Measurements from ENCODE around the gene FCN3.

FCN3 gene

DNA sequence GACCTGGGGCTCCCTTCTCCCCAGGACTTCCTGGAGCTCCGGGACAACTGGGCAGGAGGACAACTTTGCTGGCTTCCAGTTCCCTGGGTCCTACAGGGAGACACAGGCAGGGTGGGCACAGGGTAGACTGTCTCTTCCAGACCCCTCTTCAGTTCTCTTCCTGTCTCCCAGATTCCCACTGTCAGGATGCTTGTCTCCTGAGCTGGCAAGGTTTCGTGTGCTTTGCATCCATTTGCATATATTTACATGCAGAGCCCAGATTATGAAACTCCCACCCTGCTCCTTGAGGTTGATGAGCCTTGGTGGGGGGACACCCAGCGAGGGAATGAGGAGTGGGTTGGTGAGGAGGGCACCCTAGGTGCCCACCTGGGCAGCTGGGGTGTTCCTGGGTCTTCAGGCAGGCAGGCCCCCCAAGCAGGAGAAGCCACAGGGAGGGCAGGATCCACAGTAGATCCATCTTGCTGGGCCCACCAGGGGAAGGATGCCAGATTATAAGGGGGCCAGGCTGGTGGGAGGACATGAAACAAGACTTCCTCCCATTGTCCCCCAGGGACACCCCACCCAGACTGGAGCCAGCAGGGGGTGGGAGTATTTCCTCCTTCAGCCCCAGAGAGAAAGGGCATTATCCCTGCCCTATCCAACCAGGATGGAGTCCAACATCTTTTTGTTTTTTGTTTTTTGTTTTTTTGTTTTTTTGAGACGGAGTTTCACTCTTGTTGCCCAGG lies at the start of gene FCN3:
Gene FCN3, minus strand, starts transcription at position 463 of the 725 bp plus-strand sequence. Its CDS starts 6 bp downstream, at position 457.
- Histone ChIP-seq H3K9me3 (ENCODE audit: control insufficient read depth, insufficient read depth, low read length) (no peaks in the 10 kb centered on the region), H3K4me3 (ENCODE audit: low read length) (no peak within 1 kb of the TSS), H3K4me1 (ENCODE audit: control insufficient read depth, low read length) (peaks cover 8% of the 10 kb centered on the region), H3K79me2 (ENCODE audit: control insufficient read depth, low read length) (no peaks in the 10 kb centered on the region), H3K9me2 (replicated peaks; ENCODE audit: control insufficient read depth, low read length) (no peaks in the 10 kb centered on the region), H3K27me3 (ENCODE audit: control insufficient read depth, low read length) (no peaks in the 10 kb centered on the region; the same call in 1 of the 2 replicates), H3F3A (ENCODE audit: control insufficient read depth, insufficient read depth) (no peaks in the 10 kb centered on the region; the same call in 1 of the 2 replicates), H3K36me3 (ENCODE audit: control insufficient read depth, low read length) (no peaks in the 10 kb centered on the region), H3K27ac (ENCODE audit: low read depth, low read length) (no peak within 1 kb of the TSS), H3K4me2 (ENCODE audit: low read length) (no peak within 1 kb of the TSS), H4K20me1 (ENCODE audit: control insufficient read depth, insufficient read depth, low read depth, low read length) (no peaks in the 10 kb centered on the region)
- no peak for TF ChIP-seq EZH2phosphoT487 (IDR thresholded peaks at IDR 0.05; ENCODE audit: borderline replicate concordance, low read length)
- TF ChIP-seq, protein P1, sequence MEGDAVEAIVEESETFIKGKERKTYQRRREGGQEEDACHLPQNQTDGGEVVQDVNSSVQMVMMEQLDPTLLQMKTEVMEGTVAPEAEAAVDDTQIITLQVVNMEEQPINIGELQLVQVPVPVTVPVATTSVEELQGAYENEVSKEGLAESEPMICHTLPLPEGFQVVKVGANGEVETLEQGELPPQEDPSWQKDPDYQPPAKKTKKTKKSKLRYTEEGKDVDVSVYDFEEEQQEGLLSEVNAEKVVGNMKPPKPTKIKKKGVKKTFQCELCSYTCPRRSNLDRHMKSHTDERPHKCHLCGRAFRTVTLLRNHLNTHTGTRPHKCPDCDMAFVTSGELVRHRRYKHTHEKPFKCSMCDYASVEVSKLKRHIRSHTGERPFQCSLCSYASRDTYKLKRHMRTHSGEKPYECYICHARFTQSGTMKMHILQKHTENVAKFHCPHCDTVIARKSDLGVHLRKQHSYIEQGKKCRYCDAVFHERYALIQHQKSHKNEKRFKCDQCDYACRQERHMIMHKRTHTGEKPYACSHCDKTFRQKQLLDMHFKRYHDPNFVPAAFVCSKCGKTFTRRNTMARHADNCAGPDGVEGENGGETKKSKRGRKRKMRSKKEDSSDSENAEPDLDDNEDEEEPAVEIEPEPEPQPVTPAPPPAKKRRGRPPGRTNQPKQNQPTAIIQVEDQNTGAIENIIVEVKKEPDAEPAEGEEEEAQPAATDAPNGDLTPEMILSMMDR (IDR thresholded peaks at IDR 0.05; ENCODE audit: low read depth, low read length, poor library complexity, severe bottlenecking), result no peak

DNA sequence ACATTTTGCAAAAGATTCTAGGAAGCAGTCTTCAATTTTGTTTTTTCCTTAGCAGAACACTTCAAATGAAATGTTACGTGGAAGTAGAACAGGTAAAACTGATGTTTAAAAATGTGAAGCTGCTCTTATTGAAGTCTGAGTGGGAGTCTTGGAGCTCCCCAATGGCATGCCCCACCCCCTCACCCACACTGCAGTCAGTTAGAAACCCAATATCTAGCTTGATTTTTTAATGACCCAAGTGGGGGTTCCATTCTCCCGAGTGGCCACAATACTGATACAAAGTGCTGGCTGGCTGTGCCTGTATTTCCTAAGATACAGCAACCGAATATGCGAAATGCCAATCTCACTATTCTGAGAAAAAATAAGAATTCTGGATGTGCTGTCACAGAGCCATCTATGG lies 49.1 kb upstream of the FCN3 start:
- no peak overlapping the region for H3K4me3 ChIP-seq (ENCODE audit: low read length)
- H3K27ac ChIP-seq (ENCODE audit: low read depth, low read length), result no peak overlapping the region
- no peaks in the 10 kb centered on the region for H4K20me1 ChIP-seq (ENCODE audit: control insufficient read depth, insufficient read depth, low read depth, low read length)
- H3K9me3 ChIP-seq (ENCODE audit: control insufficient read depth, insufficient read depth, low read length), result no peaks in the 10 kb centered on the region
- no peaks in the 10 kb centered on the region for H3F3A ChIP-seq (ENCODE audit: control insufficient read depth, insufficient read depth)
- peaks cover 22% of the 10 kb centered on the region for H3K4me1 ChIP-seq (ENCODE audit: control insufficient read depth, low read length)
- TF ChIP-seq, protein P1 (IDR thresholded peaks at IDR 0.05; ENCODE audit: low read depth, low read length, poor library complexity, severe bottlenecking), result no peak
- H3K9me2 ChIP-seq (replicated peaks; ENCODE audit: control insufficient read depth, low read length), result no peaks in the 10 kb centered on the region
- H3K36me3 ChIP-seq (ENCODE audit: control insufficient read depth, low read length), result peaks cover 36% of the 10 kb centered on the region
- H3K4me2 ChIP-seq (ENCODE audit: low read length), result no peak overlapping the region
- peaks cover 46% of the 10 kb centered on the region for H3K79me2 ChIP-seq (ENCODE audit: control insufficient read depth, low read length)
- no peaks in the 10 kb centered on the region for H3K27me3 ChIP-seq (ENCODE audit: control insufficient read depth, low read length)

DNA sequence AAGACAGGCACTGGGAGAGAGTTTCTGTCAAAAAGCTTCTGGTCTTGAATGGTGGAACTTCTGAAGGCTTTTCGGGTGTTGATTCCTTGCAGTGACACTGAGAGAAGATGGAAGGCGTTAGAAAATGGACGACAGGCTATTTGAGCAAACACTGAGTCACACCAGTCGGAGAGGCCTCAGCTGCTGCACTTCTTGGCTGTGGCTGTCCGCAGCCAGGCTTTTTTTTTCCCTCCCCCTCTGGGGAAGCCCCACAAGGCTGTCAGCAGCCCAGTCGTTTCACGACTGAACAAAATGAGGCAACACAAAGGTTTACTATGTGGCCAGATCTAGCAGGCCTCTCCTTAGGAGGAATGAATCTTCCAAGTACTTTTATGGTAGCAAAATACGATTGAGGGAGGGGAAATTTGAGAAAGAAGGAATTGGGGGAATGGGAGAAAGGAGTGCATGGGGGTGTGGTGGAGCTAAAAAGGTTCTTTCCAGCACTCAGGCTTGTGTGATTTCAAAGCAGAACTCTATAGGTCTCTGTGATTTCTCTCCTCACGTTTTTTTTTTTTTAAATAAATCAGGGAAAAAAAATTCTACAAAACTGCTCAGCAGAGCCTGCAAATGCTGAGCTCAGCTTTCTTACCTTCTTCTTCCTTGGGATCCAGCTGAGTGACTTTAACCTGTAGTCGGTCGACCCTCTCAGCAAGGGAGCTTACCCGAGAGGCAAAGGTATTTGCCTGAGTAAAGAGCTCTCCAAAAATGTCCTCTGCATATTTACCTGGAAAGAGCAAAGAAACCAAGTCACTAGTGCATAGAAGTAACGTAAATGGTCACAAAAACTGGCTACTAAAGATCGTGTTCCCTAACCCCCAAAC lies 43.9 kb upstream of the FCN3 start:
- H3K79me2 ChIP-seq (ENCODE audit: control insufficient read depth, low read length), result peaks cover 13% of the 10 kb centered on the region
- no peaks in the 10 kb centered on the region for H3K27me3 ChIP-seq (ENCODE audit: control insufficient read depth, low read length)
- no peaks in the 10 kb centered on the region for H3K9me3 ChIP-seq (ENCODE audit: control insufficient read depth, insufficient read depth, low read length)
- peaks cover 7% of the 10 kb centered on the region; the same call in 1 of the 2 replicates for H3K4me1 ChIP-seq (ENCODE audit: control insufficient read depth, low read length)
- no peak overlapping the region for H3K27ac ChIP-seq (ENCODE audit: low read depth, low read length)
- H3K9me2 ChIP-seq (replicated peaks; ENCODE audit: control insufficient read depth, low read length), result no peaks in the 10 kb centered on the region
- H4K20me1 ChIP-seq (ENCODE audit: control insufficient read depth, insufficient read depth, low read depth, low read length), result no peaks in the 10 kb centered on the region
- no peaks in the 10 kb centered on the region; the same call in 1 of the 2 replicates for H3F3A ChIP-seq (ENCODE audit: control insufficient read depth, insufficient read depth)
- no peak overlapping the region for H3K4me2 ChIP-seq (ENCODE audit: low read length)
- no peak overlapping the region for H3K4me3 ChIP-seq (ENCODE audit: low read length)
- H3K36me3 ChIP-seq (ENCODE audit: control insufficient read depth, low read length), result peaks cover 58% of the 10 kb centered on the region
- TF ChIP-seq, protein P1 (IDR thresholded peaks at IDR 0.05; ENCODE audit: low read depth, low read length, poor library complexity, severe bottlenecking), result no peak
- TF ChIP-seq EZH2phosphoT487 (IDR thresholded peaks at IDR 0.05; ENCODE audit: borderline replicate concordance, low read length), result no peak

Data from DOHH2 (cell line).